T-helper 2 cell treated with Interferon-gamma antibody and Interleukin-4, amounts not matched to agents 5 μg/mL and 100 μg/mL, for 36 hours (primary cell): ENCODE data around the gene TICAM2.
A peak's percentile ranks its signal among the peaks of the same experiment; 100 is the strongest.

ENCODE experiments used
- DNase-seq: peaks from one replicate; pipeline ENCODE4 v3.0.0; 2021; ENCODE audit warnings: low spot score
- H3K27ac Mint-ChIP-seq: one replicate; pipeline ENCODE4 v1.8.0; 2021; ENCODE audit warnings: mild to moderate bottlenecking, mixed read lengths
- H3K27me3 Mint-ChIP-seq: one replicate; pipeline ENCODE4 v1.8.0; 2021; ENCODE audit warnings: low read depth, mixed read lengths
- H3K36me3 Mint-ChIP-seq: one replicate; pipeline ENCODE4 v1.8.0; 2021; ENCODE audit warnings: low read depth, mixed read lengths
- H3K4me1 Mint-ChIP-seq: one replicate; pipeline ENCODE4 v1.8.0; 2021; ENCODE audit warnings: low read depth, mixed read lengths
- H3K4me3 Mint-ChIP-seq: one replicate; pipeline ENCODE4 v1.8.0; 2022; ENCODE audit warnings: mild to moderate bottlenecking, moderate library complexity, mixed read lengths
- H3K9me3 Mint-ChIP-seq: one replicate; pipeline ENCODE4 v1.8.0; 2021; ENCODE audit warnings: mixed read lengths

TICAM2 gene

GRCh38 chr5:115549154-115549553 is 53.1 kb downstream of the TICAM2 start:
- peaks cover 10% of the 10 kb centered on the region for H3K36me3 Mint-ChIP-seq
- H3K4me3 Mint-ChIP-seq, result no peak overlapping the region
- H3K4me1 Mint-ChIP-seq, result peaks cover 8% of the 10 kb centered on the region
- H3K27ac Mint-ChIP-seq, result no peak overlapping the region
- DNase-seq, result no peak
- peaks cover 23% of the 10 kb centered on the region for H3K27me3 Mint-ChIP-seq
- H3K9me3 Mint-ChIP-seq, result peaks cover 16% of the 10 kb centered on the region

DNA sequence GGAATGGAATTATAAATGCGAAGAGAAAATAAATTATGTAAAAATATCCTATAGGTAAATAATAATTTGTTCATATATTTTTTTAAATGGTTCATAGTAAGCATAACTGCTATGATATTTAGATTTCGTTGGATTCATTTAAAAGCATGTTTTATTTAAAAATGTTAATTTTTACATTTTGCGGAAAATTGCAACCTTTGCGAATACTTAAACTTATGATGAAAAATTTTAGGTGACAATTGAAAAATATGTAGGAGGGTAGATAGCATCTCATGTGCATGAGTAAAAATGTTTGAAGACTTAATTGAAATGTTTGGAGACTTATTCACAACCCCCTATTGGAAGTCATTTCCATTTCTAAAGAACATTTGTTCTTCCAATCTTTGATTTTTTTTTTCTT is 53.6 kb downstream of the TICAM2 start:
- Mint-ChIP-seq H3K27ac (no peak overlapping the region), H3K36me3 (peaks cover 13% of the 10 kb centered on the region), H3K4me1 (peaks cover 8% of the 10 kb centered on the region), H3K4me3 (no peak overlapping the region), H3K27me3 (peaks cover 23% of the 10 kb centered on the region), H3K9me3 (peaks cover 16% of the 10 kb centered on the region)
- DNase-seq, result no peak

DNA sequence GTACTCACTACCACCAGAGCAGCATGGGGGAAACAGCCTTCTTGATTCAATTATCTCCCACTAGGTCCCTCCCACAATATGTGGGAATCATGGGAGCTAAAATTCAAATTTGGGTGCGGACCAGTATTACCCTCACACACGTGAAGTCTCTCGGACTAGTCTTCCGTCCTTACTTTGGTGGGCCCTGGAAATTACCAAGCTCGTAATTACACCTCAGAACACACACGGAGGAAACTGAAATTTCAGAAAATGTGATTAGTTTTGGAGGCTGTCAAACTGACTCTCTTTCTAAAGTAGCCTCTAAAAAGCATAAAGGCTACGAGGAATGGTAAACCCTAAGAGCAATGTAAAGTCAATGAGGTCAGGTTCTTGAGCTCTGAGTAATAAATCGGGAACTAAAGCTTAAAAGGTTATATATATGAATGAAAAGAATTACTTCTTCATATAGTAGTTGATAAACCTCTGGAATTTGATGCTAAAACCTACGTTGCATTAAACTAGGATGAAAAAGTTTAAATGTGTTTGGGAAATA is 56.9 kb downstream of the TICAM2 start:
- peaks cover 25% of the 10 kb centered on the region for H3K4me1 Mint-ChIP-seq
- peak overlapping the region; percentile 34 for H3K4me3 Mint-ChIP-seq
- peak overlapping the region; percentile 100 for H3K27ac Mint-ChIP-seq
- H3K27me3 Mint-ChIP-seq, result peaks cover 4% of the 10 kb centered on the region
- H3K9me3 Mint-ChIP-seq, result peaks cover 16% of the 10 kb centered on the region
- peaks cover 43% of the 10 kb centered on the region for H3K36me3 Mint-ChIP-seq
- DNase-seq, result no peak

DNA sequence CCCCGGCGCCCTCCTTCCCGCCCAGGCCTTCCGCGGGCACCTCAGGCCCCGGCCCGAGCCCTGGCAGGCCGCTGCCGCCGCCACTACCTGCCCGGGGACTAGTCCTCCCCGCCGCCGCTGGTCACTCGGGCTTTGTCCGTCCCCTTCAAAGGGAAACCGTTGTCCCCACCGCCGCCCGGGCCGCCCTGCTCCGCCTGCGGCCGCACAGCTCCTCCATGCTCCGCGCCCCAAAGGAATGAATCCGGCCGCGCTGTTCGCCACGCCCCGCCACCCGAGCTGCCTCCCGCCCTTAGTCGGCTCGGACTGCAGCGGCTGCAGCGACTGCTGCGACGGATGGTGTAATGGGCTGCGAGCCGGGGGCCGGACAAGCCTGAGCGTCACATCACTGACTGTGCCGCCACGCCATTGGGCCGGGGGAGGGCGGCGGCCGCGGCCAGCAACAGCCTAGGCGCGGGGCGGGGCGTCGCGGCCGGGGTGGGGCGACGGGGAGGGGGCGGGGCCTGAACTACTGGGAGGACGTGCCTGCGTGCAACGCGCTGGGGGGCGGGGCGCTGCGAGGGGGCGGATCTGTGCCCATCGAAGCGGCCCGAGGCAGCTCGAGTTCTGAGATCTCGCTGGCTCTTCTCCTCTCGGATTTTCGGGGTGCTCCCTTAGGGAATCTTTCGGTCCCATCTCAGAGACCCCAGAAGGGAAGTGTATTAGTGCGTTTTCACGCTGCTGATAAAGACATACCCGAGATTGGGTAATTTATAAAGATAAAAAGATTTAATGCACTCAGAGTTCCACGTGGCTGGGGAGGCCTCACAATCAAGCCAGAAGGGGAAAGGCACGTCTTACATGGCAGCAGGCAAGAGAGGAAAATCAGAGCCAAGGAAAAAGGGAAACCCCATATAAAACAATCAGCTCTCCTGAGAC is 57.6 kb downstream of the TICAM2 start, which contains the start of gene FEM1C:
FEM1C (minus strand) TSS at position 340 of the 915 bp plus-strand sequence. CDS start 1,282 bp downstream, outside the sequence.
- Mint-ChIP-seq H3K4me1 (peaks cover 31% of the 10 kb centered on the region), H3K9me3 (peaks cover 16% of the 10 kb centered on the region), H3K27ac (peak within 1 kb of the TSS; percentile 100), H3K4me3 (peak within 1 kb of the TSS; percentile 98), H3K36me3 (peaks cover 50% of the 10 kb centered on the region), H3K27me3 (peaks cover 4% of the 10 kb centered on the region)
- DNase-seq, result peak; percentile 95

DNA sequence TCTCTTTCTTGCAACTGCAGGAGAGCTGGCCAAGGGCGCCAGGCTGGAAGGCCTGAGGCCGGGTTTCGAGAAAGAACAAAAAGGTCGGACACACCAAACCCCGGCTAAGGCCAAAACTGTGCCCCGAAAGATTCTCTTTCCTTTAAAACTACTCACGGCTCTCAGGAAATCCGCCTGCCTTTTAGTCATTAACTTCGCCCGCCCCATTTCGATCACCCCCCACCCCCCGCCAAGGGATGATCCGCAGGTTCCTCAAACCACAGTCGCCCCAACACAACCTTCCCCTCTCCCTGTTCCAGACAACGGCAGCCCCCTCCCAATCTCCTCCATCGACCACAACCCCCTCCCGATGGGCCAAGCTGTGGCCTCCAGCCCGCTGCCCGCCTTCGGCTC is 58.2 kb downstream of the TICAM2 start:
- Mint-ChIP-seq H3K27ac (peak overlapping the region; percentile 100), H3K27me3 (peaks cover under 1% of the 10 kb centered on the region), H3K4me3 (peak overlapping the region; percentile 98), H3K9me3 (peaks cover 16% of the 10 kb centered on the region), H3K4me1 (peaks cover 35% of the 10 kb centered on the region), H3K36me3 (peaks cover 56% of the 10 kb centered on the region)
- DNase-seq, result peak; percentile 37

- no peak for DNase-seq
- Mint-ChIP-seq H3K27ac (peak overlapping the region; percentile 100), H3K27me3 (no peaks in the 10 kb centered on the region), H3K4me1 (peaks cover 40% of the 10 kb centered on the region), H3K4me3 (peak overlapping the region; percentile 98), H3K9me3 (peaks cover 16% of the 10 kb centered on the region), H3K36me3 (peaks cover 61% of the 10 kb centered on the region)
Observed at GRCh38 chr5:115543365-115544042, 58.8 kb downstream of the TICAM2 start.

- no peak for DNase-seq
- peaks cover 16% of the 10 kb centered on the region for H3K9me3 Mint-ChIP-seq
- H3K27ac Mint-ChIP-seq, result peak overlapping the region; percentile 100
- peak overlapping the region; percentile 98 for H3K4me3 Mint-ChIP-seq
- H3K27me3 Mint-ChIP-seq, result no peaks in the 10 kb centered on the region
- peaks cover 45% of the 10 kb centered on the region for H3K4me1 Mint-ChIP-seq
- peaks cover 66% of the 10 kb centered on the region for H3K36me3 Mint-ChIP-seq
Observed at GRCh38 chr5:115542651-115543364, 59.5 kb downstream of the TICAM2 start.

DNA sequence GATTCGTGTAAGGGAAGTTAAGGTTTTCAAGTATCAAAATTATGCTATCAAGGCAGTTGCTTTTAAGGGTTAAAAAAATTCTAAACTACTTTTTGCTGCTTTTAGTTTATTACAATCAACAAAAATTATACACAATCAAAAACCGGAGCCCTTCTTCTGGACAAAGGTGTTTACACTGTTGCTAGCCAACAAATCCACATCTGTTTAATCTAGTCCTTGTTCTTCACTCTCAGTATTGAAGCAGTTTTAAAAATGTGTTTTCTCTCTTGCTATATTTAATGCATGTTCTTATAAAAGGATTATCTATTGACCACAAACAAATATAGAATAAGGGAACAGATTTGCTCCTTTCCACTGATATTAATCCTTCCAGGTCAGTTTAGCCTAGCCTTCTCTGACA is 60.2 kb downstream of the TICAM2 start:
- Mint-ChIP-seq H3K9me3 (peaks cover 16% of the 10 kb centered on the region), H3K4me3 (peak overlapping the region; percentile 98), H3K27me3 (no peaks in the 10 kb centered on the region), H3K36me3 (peaks cover 71% of the 10 kb centered on the region), H3K4me1 (peaks cover 48% of the 10 kb centered on the region), H3K27ac (peak overlapping the region; percentile 63)
- DNase-seq, result no peak

- no peaks in the 10 kb centered on the region for H3K27me3 Mint-ChIP-seq
- peaks cover 13% of the 10 kb centered on the region for H3K9me3 Mint-ChIP-seq
- H3K36me3 Mint-ChIP-seq, result peaks cover 76% of the 10 kb centered on the region
- H3K4me1 Mint-ChIP-seq, result peaks cover 53% of the 10 kb centered on the region
- no peak overlapping the region for H3K27ac Mint-ChIP-seq
- peak overlapping the region; percentile 98 for H3K4me3 Mint-ChIP-seq
- DNase-seq, result no peak
Observed at GRCh38 chr5:115541611-115542010, 60.7 kb downstream of the TICAM2 start.

- Mint-ChIP-seq H3K4me1 (peaks cover 48% of the 10 kb centered on the region), H3K4me3 (no peak overlapping the region), H3K27ac (no peak overlapping the region), H3K27me3 (no peaks in the 10 kb centered on the region), H3K9me3 (no peaks in the 10 kb centered on the region), H3K36me3 (peaks cover 64% of the 10 kb centered on the region)
- DNase-seq, result no peak
Observed at GRCh38 chr5:115535479-115536035, 66.7 kb downstream of the TICAM2 start.

DNA sequence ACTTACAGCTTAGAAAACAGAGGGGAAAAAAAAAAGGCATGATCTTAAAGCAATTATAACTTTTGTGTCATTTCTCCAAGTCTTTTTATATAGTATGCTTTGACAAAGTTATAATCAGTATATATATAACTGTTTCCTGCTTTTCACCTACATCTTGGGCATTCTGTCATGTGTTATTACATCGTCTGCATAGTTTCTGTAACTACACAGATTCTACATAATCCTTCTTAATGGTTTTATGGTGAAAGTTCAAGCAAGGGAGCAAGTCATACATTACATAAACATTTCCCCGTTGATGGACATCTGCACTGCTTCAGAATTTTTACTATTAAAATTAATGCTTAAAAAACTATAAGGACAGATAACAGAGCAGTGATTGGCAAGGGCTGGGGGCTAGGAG is 69.8 kb downstream of the TICAM2 start:
- no peak for DNase-seq
- no peak overlapping the region for H3K4me3 Mint-ChIP-seq
- peaks cover 36% of the 10 kb centered on the region for H3K4me1 Mint-ChIP-seq
- no peaks in the 10 kb centered on the region for H3K27me3 Mint-ChIP-seq
- H3K9me3 Mint-ChIP-seq, result no peaks in the 10 kb centered on the region
- peaks cover 49% of the 10 kb centered on the region for H3K36me3 Mint-ChIP-seq
- no peak overlapping the region for H3K27ac Mint-ChIP-seq

DNA sequence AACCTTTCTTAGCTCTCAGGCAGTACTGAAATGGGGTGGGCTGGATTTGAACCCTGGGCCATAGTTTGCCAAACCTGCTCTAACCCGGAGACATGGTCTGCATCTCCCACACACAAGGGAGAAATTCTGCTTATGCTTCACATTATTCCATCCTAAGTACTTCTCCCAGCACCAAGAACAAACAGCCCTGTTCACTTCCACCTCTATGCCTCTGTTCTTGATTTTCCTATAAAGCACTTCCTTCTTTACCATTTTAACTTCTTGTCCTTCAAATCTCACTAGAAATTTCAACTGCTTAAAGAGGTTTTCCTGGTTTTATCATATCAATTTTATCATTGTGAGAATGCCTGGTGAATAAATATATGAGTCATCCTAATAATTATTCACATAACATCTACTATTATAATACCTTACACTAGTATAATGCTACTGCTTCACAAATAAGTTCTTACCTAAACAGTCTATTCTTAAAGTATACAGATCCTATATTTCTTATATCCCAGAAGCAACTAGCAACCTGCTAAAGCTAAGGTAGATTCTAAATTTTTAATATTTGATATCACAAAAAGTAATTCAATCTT is 70.4 kb downstream of the TICAM2 start:
- Mint-ChIP-seq H3K36me3 (peaks cover 44% of the 10 kb centered on the region), H3K27me3 (no peaks in the 10 kb centered on the region), H3K27ac (no peak overlapping the region), H3K4me1 (peaks cover 32% of the 10 kb centered on the region), H3K9me3 (no peaks in the 10 kb centered on the region), H3K4me3 (no peak overlapping the region)
- DNase-seq, result no peak

DNA sequence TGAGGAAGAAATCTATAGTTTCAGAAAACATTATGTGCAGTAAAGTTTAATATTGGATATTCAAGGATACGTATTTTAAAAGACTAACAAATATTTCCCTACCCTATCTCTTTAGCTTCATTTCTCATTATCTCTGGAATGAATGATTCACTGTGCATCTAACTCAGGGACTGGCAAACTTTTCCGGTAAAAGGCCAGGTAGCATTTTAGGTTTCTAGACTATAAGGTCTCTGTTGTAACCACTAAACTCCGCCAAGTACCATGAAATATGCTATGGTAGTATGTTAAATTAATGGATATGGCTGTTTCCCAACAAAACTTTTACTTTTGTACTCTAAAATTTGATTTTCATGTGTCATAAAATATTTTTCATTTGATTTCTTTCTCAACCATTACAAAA is 70.9 kb downstream of the TICAM2 start:
- no peak overlapping the region for H3K27ac Mint-ChIP-seq

More for the DNA sequence above, 70.9 kb downstream of the TICAM2 start:
- Mint-ChIP-seq H3K27me3 (no peaks in the 10 kb centered on the region), H3K9me3 (no peaks in the 10 kb centered on the region), H3K4me3 (no peak overlapping the region), H3K36me3 (peaks cover 42% of the 10 kb centered on the region), H3K4me1 (peaks cover 30% of the 10 kb centered on the region)
- no peak for DNase-seq
